Thoracic aorta (tissue), 2 donors: ENCODE results near the gene NAV3. TPM values are rescaled to one million over a fixed set of nuclear protein-coding genes. Genes with fewer than 3 reads are reported as not detected.

ENCODE experiments used
- ATAC-seq: fragments of 150-250 bp; one replicate; pipeline ENCODE4 v1.8.0; 2017; ENCODE audit warnings: low read depth; ENCODE audit not compliant: insufficient number of reproducible peaks, low FRiP score
- DNase-seq: peaks from one replicate; pipeline ENCODE4 v3.0.0-alpha.2; 2020; ENCODE audit warnings: low spot score
- H3K27ac ChIP-seq, 2 donors: fragments of 200-600 bp; sonication (generic); 1 replicate in 1 of 2; 2 replicates in 1 of 2; pipeline ENCODE4 v1.5.1; 2016; ENCODE audit warnings: mild to moderate bottlenecking in 2 of 2, moderate library complexity in 2 of 2
- H3K27me3 ChIP-seq: fragments of 200-600 bp; sonication (generic); replicated peaks from 2 replicates; pipeline ENCODE4 v1.6.0; 2016; ENCODE audit warnings: mild to moderate bottlenecking; ENCODE audit not compliant: insufficient read depth
- H3K36me3 ChIP-seq: fragments of 200-600 bp; sonication (generic); one replicate; pipeline ENCODE4 v1.5.1; 2016
- H3K4me1 ChIP-seq, 2 donors: fragments of 200-600 bp; sonication (generic); 1 replicate in 1 of 2; 2 replicates in 1 of 2; pipeline versions ENCODE4 v1.5.1 to v1.6.0; 2016; ENCODE audit warnings: low read depth in 2 of 2, mild to moderate bottlenecking in 1 of 2; ENCODE audit not compliant: control insufficient read depth in 1 of 2
- H3K4me3 ChIP-seq: fragments of 200-600 bp; sonication (generic); 2 replicates; pipeline ENCODE4 v1.5.1; 2016; ENCODE audit warnings: mild to moderate bottlenecking
- H3K9me3 ChIP-seq: fragments of 200-600 bp; sonication (generic); 2 replicates; pipeline ENCODE4 v1.5.1; 2016
- total RNA-seq, 2 donors: library from RNA; depleted of rRNA; stranded (reverse); fragments of >200 nt; gene quantifications; one replicate each; pipeline versions ENCODE4 v1.1.0 to v1.2.3, GENCODE V29; 2016
- TF ChIP-seq, protein P1 (sequence below): fragments of 200-600 bp; sonication (generic); IDR thresholded peaks from one replicate; pipeline ENCODE4 v1.5.1; 2019; ENCODE audit warnings: antibody characterized with exemption

NAV3 gene
- total RNA-seq, 2 donors from 2014 or later, result 9.3 to 11.6 TPM

GRCh38 chr12:77940011-77940423 is 109.3 kb downstream of the NAV3 start:
- TF ChIP-seq, protein P1, sequence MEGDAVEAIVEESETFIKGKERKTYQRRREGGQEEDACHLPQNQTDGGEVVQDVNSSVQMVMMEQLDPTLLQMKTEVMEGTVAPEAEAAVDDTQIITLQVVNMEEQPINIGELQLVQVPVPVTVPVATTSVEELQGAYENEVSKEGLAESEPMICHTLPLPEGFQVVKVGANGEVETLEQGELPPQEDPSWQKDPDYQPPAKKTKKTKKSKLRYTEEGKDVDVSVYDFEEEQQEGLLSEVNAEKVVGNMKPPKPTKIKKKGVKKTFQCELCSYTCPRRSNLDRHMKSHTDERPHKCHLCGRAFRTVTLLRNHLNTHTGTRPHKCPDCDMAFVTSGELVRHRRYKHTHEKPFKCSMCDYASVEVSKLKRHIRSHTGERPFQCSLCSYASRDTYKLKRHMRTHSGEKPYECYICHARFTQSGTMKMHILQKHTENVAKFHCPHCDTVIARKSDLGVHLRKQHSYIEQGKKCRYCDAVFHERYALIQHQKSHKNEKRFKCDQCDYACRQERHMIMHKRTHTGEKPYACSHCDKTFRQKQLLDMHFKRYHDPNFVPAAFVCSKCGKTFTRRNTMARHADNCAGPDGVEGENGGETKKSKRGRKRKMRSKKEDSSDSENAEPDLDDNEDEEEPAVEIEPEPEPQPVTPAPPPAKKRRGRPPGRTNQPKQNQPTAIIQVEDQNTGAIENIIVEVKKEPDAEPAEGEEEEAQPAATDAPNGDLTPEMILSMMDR, result no peak
- H3K4me1 ChIP-seq, result peaks cover 0 to 3% of the 10 kb centered on the region in 2 donors
- H3K9me3 ChIP-seq, result no peaks in the 10 kb centered on the region
- H3K4me3 ChIP-seq, result no peak overlapping the region
- H3K27me3 ChIP-seq, result no peaks in the 10 kb centered on the region
- H3K36me3 ChIP-seq, result no peaks in the 10 kb centered on the region
- no peak for DNase-seq
- ATAC-seq, result no peak
- H3K27ac ChIP-seq, result no peak overlapping the region

DNA sequence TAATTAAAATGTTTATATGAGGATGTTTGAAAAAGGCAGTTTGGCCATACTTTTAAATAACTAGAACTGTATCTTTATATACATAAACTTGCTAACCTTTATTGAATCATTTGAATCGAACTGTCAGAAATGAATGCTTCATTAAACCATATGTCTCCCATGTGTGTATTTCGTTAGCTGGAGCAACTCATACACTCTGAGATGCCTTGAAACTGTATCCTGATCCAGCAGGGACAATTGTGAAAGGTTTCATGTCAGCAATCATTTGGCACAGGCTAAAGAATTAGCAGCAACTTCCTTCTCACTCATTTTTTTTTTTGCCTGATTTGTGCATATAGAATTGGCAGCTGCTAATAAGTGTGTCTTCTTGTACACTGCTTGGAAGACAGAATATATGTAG is 109.9 kb downstream of the NAV3 start:
- H3K4me3 ChIP-seq, result no peak overlapping the region
- H3K4me1 ChIP-seq, result peaks cover 0 to 3% of the 10 kb centered on the region in 2 donors
- no peak overlapping the region for H3K27ac ChIP-seq
- H3K27me3 ChIP-seq, result no peaks in the 10 kb centered on the region
- TF ChIP-seq, protein P1, result no peak
- ATAC-seq (no peak), DNase-seq (no peak)
- no peaks in the 10 kb centered on the region for H3K36me3 ChIP-seq
- no peaks in the 10 kb centered on the region for H3K9me3 ChIP-seq

- ATAC-seq (no peak), DNase-seq (no peak)
- H3K27ac ChIP-seq, result no peak overlapping the region
- H3K4me1 ChIP-seq, result peaks cover 0 to 6% of the 10 kb centered on the region in 2 donors
- H3K27me3 ChIP-seq, result no peaks in the 10 kb centered on the region
- no peaks in the 10 kb centered on the region for H3K9me3 ChIP-seq
- no peak overlapping the region for H3K4me3 ChIP-seq
- no peaks in the 10 kb centered on the region for H3K36me3 ChIP-seq
- TF ChIP-seq, protein P1, result no peak
Observed at GRCh38 chr12:77941401-77941800, 110.7 kb downstream of the NAV3 start.

DNA sequence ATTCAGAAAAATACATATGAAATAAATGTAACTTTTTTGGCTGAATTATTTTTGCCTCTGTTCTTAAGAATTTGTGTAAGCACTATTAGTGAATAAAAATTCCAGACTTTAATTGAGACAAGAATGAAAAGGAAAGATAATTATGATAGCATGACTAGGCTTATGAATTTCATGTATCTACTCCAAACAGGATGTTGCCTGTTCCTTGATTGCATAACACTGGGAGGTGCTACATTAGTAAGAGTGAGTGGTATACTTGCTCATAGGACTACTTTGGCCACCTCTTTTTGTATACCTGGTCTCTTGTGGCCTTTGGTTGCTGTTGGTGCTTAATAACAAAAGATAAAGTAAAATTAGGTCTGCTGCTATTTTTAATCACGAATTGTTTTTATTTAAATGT is 112.8 kb downstream of the NAV3 start:
- Histone ChIP-seq H3K9me3 (no peaks in the 10 kb centered on the region), H3K27ac (no peak overlapping the region), H3K27me3 (no peaks in the 10 kb centered on the region), H3K4me1 (peaks cover 6 to 9% of the 10 kb centered on the region in 2 donors), H3K36me3 (no peaks in the 10 kb centered on the region), H3K4me3 (no peak overlapping the region)
- TF ChIP-seq, protein P1, result no peak
- peak; percentile 54 for ATAC-seq
- DNase-seq, result no peak

DNA sequence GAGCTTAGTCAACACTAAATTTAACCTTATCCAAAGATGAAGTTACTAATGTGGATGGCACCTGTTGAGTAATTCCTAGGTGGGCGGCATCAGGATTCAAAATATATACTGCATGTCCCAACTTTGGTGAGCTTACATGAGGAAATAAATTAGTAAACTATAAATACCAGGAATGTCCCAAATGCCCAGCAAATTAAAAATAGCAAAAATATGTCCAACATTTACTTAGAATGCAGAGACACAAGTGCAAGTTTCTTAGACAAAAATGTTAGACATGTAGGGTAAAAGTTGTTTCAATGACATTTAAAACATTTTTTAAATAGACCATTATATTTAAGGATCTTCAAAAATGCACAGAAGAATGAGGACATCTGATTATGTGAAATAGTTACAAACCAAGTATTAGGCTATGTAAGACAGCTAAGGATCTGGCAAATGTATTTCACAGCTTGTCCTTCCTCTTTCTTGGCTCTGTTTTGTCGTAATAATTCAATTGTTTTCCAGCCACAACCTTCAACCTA is 115.9 kb downstream of the NAV3 start:
- TF ChIP-seq, protein P1, result no peak
- H3K4me3 ChIP-seq, result no peak overlapping the region
- H3K4me1 ChIP-seq, result peaks cover 6% of the 10 kb centered on the region in 2 donors
- H3K36me3 ChIP-seq, result no peaks in the 10 kb centered on the region
- H3K27ac ChIP-seq, result no peak overlapping the region
- ATAC-seq, result no peak
- H3K27me3 ChIP-seq, result no peaks in the 10 kb centered on the region
- no peak for DNase-seq
- no peaks in the 10 kb centered on the region for H3K9me3 ChIP-seq
